NK-92 treated with Interleukin-12 subunit alpha and Interleukin-12 subunit beta, amount 100 ng/mL, for 24 hours (cell line): Measurements from ENCODE around the gene PEBP1.

Experiments
- DNase-seq: peaks from one replicate; lab custom pipeline; 2025; lab: John Stamatoyannopoulos, UW

Gene PEBP1

DNA sequence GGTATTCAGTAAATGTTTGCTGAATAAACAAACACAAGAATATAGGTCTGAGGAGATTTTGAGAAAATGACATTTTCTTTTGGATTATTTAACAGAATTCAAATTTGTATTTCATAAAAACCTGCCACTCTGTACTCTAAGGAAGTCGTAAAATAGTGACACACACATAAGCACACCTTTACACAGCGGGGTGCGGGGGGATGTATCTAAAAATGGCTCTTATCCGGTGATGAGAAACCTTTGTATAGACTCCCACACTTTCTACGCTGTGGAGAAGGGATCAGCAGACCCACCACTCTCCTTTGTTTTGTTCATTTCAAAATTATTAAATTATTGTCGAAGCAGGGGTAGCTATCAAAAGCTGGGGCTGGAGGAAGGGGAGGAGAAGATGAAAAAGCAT lies 58.0 kb downstream of the PEBP1 start:
- DNase-seq, result no peak
